NK-92 treated with Interleukin-12 subunit alpha and Interleukin-12 subunit beta, amount 100 ng/mL, for 24 hours (cell line): ENCODE data around the gene CPSF4.
A peak's percentile ranks its signal among the peaks of the same experiment; 100 is the strongest.
"Not testable (repeated sequence)": the region's sequence is repeated elsewhere in the genome, so short reads cannot be mapped to it uniquely, and the experiment has no call there.

ENCODE experiments used
- DNase-seq: peaks from one replicate; lab custom pipeline; 2025; lab: John Stamatoyannopoulos, UW

CPSF4 gene

GRCh38 chr7:99408379-99409191, 30.2 kb upstream of the CPSF4 start, which contains the start of the genes BUD31 and PDAP1:
TSS of gene BUD31 (plus strand) at chr7:99408969. CDS start at chr7:99411093, 2,124 bp downstream.
TSS of gene PDAP1 (minus strand) at chr7:99408597. CDS start at chr7:99408548, 49 bp downstream.
- peak; percentile 95 for DNase-seq

GRCh38 chr7:99409192-99409572, 29.6 kb upstream of the CPSF4 start:
- no peak for DNase-seq

GRCh38 chr7:99409806-99410205, 28.9 kb upstream of the CPSF4 start:
- no peak for DNase-seq

DNA sequence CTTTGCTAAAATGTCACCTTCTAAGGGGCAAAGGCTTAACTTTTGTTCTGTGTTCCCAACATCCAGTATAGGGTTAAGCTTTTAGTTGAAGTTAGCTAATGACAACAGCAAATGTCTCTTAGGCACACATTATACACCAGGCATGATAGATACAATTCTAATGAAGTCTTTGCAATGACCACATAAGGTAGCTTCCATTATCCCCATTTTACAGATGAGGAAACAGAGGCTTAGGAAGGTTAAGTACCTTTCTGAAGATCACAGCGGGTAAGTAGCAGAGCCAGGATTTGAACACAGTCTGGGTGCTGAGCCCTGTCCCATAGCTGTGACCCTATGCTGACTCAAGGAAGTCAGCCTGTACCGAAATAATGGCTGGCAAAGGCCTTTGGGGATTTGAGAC, 28.1 kb upstream of the CPSF4 start:
- DNase-seq: no peak

GRCh38 chr7:99415513-99416127, 23.1 kb upstream of the CPSF4 start:
- peak; percentile 11 for DNase-seq

DNA sequence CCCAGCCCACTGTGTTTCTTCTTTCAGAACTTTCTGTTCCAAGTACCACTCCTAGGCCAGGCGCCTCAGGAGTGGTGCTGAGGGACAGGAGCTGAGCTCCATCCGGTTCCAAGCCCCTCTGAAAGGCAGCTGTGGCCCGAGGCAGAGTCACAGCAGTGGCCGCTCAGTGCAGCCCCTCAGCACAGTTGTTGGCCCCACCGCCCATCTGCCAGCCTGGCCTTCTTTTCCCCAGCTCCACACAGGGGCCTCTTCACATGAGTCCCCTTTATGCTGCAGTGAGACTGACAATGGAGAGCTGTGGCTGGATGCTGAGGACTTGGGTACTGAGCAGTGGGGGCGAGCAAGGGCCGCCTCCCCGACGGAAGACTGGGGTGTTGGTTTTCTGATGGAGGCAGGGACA, 20.5 kb upstream of the CPSF4 start:
- no peak for DNase-seq

GRCh38 chr7:99419323-99420021, 19.3 kb upstream of the CPSF4 start:
- no peak for DNase-seq

DNA sequence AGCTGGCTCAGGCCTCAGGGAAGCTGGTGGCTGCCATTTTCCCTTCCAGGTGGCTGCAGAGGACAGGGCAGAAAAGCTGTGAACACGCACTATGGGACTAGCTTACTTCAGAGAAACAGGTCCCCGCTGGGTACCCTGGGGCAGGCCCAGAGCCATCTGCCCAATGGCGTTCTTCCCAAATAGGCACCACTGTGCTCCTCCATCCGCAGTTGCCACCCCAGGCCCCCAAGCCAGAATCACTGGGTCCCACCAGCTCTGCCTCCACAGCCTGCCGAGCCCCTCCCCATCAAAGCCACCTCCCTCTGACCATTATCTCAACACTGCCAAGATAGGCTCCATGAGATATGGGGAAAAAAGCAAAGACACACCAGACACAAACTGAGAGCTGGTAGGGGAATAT, 18.5 kb upstream of the CPSF4 start:
- no peak for DNase-seq

DNA sequence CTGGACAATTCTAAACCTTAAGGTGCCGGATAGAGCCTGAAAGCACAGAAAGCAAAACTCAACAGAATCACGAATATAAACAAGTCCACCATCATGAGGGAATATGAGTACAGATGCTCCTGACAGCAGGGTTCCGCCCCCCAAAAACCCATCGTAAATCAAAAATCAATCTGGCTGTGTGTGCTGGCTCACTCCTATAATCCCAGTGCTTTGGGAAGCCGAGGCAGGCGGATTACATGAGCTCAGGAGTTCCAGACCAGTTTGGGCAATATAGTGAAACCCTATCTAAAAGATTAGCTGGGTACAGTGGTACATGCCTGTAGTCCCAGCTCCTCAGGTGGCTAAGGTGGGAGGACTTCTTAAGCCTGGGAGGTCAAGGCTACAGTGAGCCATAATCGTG, 17.8 kb upstream of the CPSF4 start:
- DNase-seq: no peak

DNA sequence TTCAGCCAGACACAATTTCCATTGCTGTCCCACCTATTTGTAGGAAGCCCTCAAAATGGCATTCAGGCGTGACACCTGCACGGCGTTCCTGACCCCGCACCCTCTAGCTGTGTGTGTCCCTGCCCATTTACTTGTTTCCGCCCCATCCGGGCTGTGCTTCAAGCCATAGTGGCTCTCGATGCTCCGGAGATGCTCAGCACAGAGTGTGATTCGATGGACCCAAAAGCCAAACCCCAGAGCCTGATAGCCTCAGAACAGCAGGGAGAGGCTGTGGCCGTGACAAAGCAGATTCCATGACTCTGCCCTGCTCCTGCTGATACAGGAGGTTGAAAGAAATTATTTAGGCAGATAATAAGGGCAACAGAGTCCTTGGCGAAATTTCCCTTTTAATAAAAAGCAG, 16.6 kb upstream of the CPSF4 start:
- no peak for DNase-seq

DNA sequence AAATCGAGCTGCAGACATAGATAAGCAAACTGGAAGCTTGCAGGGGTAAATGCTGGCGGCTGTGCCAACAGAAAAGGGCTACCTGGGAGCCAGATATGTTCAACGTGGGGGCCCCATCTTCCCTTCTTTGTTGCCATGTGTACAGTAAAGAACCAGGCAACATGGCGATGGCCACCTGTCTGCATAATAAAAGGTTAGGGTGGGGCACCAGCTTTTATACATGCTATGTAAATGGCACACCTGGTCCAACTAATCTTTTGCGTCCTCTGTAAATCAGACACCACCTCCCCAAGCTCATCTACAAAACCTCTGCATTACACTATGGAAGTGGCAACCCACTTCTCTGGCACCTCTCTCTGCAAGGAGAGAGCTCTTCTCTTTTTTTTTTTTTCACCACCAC, 16.1 kb upstream of the CPSF4 start:
- no peak for DNase-seq

DNA sequence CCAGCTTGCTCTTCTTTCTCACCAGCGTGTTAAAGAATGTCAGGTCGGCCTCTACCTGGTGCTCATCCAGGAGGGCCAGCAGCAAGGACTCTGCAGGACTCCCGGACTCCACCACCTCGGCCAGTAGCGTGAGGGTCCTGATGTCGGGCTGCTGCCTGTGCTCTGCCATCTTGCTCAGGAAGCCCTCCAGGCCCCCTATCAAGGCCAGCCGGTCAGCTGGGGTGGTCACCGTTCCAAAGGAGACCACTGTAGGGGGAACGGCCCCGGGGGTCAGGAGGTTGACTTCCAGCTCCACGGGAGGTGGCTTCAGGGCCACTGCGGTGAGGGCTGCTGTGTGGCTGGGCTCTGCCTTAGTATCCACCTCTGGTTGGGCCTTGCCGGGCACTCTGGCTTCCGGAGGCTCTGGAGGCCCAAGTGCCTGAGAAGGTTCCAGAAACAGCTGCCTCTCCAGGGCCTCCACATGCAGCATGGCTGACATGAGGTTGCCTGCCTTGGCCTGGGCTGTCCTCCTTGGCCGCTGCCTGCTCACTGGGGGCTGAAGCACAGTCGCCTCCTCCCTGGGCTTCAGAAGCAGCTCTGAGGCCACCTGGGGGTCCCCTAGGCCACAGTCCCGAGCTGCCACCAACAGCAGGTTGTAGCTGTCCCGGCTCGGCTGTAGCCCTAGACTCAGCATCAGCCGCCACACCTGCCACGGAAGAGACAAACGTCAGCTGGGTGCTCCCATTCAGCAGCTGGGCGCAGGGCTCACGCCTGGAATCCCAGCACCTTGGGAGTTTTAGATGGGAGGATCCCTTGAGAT, 13.6 kb upstream of the CPSF4 start:
- no peak for DNase-seq

- no peak for DNase-seq
These were observed 9.7 kb upstream of the CPSF4 start for GRCh38 chr7:99428972-99429566.

DNA sequence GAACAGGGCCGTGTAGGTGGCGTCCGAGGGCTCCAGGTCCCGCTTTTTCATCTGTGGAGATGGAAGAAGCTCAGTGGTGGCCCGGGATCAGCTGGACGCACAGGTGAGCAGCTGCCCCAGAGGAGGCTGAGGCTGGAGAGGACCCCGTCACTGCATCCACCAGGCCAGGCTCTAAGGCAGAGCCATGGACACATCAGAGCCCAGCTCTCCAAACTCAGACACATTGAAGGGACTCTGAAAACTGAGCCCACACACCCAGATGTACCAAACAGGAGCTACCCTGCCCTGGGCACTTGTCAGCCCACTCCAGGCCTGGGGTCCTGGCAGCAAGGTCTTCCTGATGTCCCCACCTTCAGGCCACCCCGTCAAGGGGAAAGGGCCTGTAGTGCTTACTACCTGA, 9.0 kb upstream of the CPSF4 start:
- no peak for DNase-seq

- not testable (repeated sequence) for DNase-seq
These were observed 6.8 kb upstream of the CPSF4 start for GRCh38 chr7:99431756-99432540.

- no peak for DNase-seq
These were observed 5.6 kb upstream of the CPSF4 start for GRCh38 chr7:99433158-99433557.

- DNase-seq: no peak
These were observed 684 bp upstream of the CPSF4 start for GRCh38 chr7:99437946-99438572.

- DNase-seq: no peak
These were observed 1.5 kb downstream of the CPSF4 start for GRCh38 chr7:99440195-99440594.

GRCh38 chr7:99446096-99446495, 7.4 kb downstream of the CPSF4 start:
- no peak for DNase-seq

- no peak for DNase-seq
These were observed 9.2 kb downstream of the CPSF4 start for GRCh38 chr7:99447943-99448342.
